RKO (cell line): Measurements from ENCODE around the gene MYO1D.

Experiments used
- DNase-seq: peaks from one replicate; pipeline ENCODE4 v3.0.0-alpha.2; 2016; ENCODE audit warnings: low spot score

Gene MYO1D

DNA sequence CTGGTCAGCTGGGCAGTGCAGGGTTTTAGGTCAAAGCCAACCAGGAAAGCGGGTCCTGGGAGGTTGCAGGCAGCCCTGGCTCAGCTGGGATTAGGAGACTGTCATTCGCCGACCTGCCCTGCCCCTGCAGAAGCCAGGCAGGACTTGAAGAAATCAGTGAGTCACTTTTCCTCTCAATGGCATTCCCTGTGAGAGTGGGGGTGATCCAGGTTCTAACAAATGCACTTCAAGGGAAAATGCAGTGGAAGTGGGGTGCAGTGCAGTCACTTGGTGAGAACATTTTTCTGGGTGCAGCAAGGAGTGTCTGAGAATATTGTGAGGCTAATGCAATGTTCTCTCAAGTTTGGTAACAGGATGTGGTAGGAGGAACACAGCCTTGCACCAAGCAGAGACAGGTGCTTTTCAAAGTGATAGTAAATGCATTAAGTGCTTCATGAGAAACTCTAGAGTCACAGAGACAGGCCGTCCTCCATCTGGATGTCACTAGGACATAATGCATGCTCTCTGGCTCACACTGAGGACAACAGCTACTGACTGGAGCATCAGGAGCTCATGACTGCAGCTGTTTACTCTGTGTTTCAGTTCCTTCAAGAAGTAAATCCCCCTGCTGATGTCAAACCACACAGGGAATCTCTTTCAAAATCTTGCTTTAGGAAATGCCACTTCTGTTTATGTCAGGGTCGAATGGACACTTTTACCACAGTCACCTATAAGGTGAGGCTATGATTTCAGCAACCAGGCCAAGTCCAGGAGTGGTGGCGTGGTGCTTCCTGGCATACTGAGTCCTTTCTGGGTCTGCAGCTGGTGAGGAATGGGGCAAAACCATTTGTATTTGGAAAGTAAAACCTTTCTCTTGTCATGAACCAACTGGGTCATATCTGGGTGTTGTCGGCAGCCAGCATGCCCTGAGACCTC lies 373.4 kb downstream of the MYO1D start:
- DNase-seq: no peak

- DNase-seq: no peak
Observed at GRCh38 chr17:32502710-32503109, 374.2 kb downstream of the MYO1D start.

DNA sequence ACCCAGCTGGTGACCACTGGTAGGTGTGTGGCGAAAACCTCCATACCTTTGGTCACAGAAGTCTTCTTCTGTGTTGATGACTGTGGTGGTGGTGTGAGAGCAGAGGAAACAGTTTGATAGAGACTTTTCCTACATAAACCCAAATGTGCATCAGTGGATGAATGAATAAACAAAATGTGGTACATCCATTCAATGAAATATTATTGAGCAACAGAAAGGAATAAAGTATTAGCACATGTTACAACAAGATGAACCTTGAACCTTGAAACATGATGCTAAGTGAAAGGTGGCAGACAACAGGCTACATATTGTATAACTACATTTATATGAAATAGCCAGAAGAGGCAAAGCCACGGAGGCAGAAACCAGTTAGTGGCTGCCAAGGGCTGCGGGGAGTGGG lies 374.9 kb downstream of the MYO1D start:
- DNase-seq: no peak

GRCh38 chr17:32498391-32498790 lies 378.5 kb downstream of the MYO1D start:
- no peak for DNase-seq

DNA sequence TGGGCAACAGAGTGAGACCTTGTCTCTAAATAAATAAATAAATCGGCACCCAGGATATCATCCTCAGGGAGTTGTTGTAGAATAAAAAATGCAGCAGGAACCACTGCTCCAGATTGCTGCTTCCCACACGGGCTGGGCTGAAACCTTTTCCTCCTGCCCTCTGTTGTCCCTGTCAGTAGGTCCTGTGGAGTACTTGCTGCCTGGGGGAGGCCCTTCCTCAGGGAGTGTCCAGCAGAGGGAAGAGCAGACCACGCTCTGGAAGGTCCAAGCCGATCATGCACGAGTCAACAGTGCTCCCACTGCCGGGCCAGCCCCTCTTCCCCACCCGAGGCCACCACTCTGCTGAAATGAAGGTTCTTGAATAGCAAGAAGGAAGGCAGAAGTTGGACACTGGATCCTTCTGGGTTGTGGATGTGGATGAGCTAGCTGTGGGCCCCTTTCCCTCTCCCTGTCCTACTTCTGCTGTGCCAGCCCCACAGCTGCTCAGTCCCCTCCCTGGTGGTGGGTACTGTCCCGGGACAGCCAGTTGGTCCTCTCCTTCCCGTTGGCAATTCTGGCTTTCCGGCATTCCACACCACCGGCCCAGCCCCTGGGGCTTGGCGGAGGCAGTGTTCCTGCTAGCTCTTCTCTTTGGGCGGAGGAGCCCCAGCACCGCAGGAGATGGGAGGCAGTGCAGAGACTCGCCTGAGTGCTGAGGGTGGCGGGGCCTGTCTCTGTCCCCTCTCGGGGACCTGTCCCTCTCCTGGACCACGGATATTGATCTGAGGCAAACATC lies 379.3 kb downstream of the MYO1D start:
- DNase-seq: no peak

- DNase-seq: peak; percentile 28
Observed at GRCh38 chr17:32496395-32497073, 380.4 kb downstream of the MYO1D start.

GRCh38 chr17:32495359-32496231 lies 381.3 kb downstream of the MYO1D start:
- DNase-seq: no peak

- no peak for DNase-seq
Observed at GRCh38 chr17:32494621-32495358, 382.1 kb downstream of the MYO1D start.

GRCh38 chr17:32493976-32494513 lies 382.9 kb downstream of the MYO1D start:
- DNase-seq: no peak

GRCh38 chr17:32493571-32493970 lies 383.4 kb downstream of the MYO1D start:
- DNase-seq: no peak

GRCh38 chr17:32492648-32493289 lies 384.2 kb downstream of the MYO1D start:
- no peak for DNase-seq

DNA sequence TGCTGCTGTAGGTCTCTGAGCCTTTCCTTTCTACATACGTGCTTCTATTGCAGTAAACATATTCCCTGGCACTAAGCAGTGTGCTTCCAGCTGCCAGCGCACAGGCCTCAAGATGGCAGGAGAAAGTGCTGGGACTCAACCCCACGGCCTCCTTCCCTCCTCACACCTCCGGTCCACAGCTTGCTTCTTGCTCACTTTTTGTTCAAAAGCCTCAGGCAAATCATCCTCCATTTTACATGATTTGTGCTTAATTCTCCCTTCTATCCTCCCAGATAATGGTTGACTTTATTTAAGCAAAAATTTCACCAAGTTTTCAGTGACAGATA lies 384.7 kb downstream of the MYO1D start:
- no peak for DNase-seq

DNA sequence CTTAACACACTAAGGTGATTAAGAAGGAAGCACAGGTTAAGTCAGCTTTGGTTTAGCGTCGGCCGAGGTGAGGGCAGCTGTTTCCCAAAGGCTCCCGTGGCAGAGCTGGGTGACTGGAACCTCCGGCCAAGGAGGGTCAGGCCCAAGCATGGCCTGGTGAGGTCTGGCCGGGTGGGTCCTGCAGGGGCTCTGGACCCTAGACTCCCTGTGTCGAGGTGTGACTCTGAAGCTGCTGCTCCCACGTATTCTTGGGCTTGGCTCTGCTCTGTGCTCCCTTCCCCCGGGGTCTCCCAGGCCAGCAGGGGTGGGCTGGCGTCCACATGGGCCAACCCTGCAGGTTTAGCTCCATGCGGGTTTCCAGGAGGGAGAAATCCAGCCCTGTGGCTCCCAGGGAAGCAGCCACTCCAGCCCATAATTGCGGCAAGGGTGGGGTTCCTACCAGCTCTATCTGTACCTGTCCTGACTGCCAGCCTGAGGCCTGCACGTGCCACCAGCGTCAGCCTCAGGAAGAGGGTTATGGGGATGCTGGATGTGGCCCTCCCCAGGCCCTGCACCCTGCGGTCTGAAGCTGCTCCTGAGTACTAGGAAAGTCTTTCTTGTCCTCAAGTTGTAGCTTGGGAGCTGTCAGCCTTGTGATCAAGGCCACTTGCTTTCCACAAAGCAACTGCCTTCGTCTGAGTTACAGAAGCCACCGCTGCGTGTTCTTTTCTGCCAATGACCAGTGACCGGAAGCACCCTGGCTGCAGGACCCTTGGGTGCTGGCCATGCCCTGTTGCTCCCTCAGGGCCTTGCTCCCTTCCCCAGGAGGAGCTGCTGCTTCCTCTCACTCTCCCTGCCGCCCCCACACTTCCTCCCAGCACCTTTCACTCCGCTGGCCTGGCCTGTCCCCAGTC lies 385.3 kb downstream of the MYO1D start:
- DNase-seq: no peak

DNA sequence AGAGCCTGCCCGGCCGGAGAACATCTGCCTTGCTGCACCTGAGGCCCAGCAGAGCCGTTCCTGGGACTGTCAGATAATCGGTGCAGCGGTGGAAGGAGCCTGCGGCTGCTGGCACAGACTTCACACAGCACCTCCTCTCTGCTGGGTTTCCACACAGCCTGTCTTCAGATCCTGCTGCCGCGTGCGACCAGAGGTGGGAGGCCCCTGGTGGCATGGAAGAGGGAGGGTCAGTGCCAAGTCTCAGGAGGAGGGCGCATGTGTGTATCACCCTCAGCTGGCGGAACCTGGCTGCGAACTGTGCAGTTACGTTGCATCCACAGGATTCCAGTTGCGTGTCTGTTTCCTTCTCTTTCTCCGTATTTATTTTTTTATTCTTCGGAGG lies 386.8 kb downstream of the MYO1D start:
- no peak for DNase-seq

- no peak for DNase-seq
Observed at GRCh38 chr17:32489320-32490100, 387.4 kb downstream of the MYO1D start.

GRCh38 chr17:32488604-32489180 lies 388.2 kb downstream of the MYO1D start:
- DNase-seq: no peak

GRCh38 chr17:32488177-32488542 lies 388.8 kb downstream of the MYO1D start:
- no peak for DNase-seq
